HUES6 (cell line): ENCODE data around the gene RND1.
"Not testable (repeated sequence)": the region's sequence is repeated elsewhere in the genome, so short reads cannot be mapped to it uniquely, and the experiment has no call there.

Experiments used
- H3K27ac ChIP-seq: 2 replicates; pipeline ENCODE4 v1.7.0; 2013; ENCODE audit warnings: low read depth, mild to moderate bottlenecking, low read length, inconsistent platforms
- H3K27me3 ChIP-seq: 2 replicates; pipeline ENCODE4 v1.6.1; 2013; ENCODE audit warnings: low read length; ENCODE audit not compliant: control insufficient read depth, insufficient read depth
- H3K36me3 ChIP-seq: 2 replicates; pipeline ENCODE4 v1.6.1; 2013; ENCODE audit warnings: low read length; ENCODE audit not compliant: control insufficient read depth, insufficient read depth
- H3K4me1 ChIP-seq: 2 replicates; pipeline ENCODE4 v1.6.1; 2013; ENCODE audit warnings: low read length; ENCODE audit not compliant: control insufficient read depth, insufficient read depth
- H3K4me3 ChIP-seq: 2 replicates; pipeline ENCODE4 v1.5.1; 2013; ENCODE audit warnings: low read depth, low read length
- H3K9ac ChIP-seq: one replicate; pipeline ENCODE4 v1.6.1; 2013; ENCODE audit warnings: mild to moderate bottlenecking, low read length
- H3K9me3 ChIP-seq: 2 replicates; pipeline ENCODE4 v1.6.1; 2013; ENCODE audit warnings: low read depth, low read length; ENCODE audit not compliant: control insufficient read depth, insufficient read depth

RND1 gene

DNA sequence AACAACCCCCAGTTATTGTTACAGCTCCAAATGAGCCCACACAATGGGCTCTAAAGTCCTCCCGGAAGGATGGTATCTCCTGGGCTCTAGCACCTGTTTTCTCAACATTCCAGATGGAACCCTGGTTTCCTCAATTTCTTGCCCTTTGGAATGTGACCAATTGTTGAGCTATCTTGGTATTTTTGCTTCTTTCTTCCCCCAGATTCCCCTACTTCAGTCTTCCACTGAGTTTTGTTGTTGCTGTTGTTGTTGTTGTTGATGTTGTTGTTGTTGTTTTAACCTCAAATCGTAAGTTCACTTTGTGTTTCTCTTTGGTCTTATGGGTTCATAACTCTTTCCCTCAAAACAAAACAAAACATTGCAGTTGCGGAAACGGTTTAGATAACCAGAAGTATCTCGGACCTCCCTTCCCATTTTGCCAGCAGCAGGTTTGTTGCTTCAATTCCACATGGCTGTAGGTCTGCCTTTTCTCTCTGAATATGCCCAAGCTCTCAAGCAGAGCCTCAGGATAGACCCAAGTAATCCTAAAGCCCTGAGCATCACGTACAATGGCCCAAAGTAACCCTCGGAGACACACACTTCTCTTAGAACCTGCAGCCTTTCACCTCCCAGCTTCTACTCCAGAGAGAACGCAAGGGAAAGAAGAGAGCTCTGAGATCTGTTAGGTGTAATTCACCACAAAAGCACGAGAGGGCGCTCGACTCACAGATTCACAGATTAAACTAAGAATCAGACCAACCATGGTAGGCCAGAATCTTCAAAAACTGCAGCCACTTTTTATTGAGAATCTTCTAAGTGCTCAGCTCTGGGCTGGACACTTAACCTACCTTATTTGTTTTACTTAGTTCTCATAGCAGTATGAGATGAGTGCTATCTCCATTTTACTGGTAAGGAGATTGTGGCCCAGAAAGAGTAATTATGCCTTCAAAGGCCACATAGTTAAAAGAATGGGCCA lies 12.7 kb downstream of the RND1 start:
- Histone ChIP-seq H3K27ac (no peak overlapping the region; the same call in 1 of the 2 replicates), H3K27me3 (no peaks in the 10 kb centered on the region), H3K9ac (no peak overlapping the region), H3K4me1 (peaks cover 13% of the 10 kb centered on the region), H3K36me3 (peaks cover 14% of the 10 kb centered on the region), H3K4me3 (peak overlapping the region; percentile 94), H3K9me3 (no peaks in the 10 kb centered on the region)

DNA sequence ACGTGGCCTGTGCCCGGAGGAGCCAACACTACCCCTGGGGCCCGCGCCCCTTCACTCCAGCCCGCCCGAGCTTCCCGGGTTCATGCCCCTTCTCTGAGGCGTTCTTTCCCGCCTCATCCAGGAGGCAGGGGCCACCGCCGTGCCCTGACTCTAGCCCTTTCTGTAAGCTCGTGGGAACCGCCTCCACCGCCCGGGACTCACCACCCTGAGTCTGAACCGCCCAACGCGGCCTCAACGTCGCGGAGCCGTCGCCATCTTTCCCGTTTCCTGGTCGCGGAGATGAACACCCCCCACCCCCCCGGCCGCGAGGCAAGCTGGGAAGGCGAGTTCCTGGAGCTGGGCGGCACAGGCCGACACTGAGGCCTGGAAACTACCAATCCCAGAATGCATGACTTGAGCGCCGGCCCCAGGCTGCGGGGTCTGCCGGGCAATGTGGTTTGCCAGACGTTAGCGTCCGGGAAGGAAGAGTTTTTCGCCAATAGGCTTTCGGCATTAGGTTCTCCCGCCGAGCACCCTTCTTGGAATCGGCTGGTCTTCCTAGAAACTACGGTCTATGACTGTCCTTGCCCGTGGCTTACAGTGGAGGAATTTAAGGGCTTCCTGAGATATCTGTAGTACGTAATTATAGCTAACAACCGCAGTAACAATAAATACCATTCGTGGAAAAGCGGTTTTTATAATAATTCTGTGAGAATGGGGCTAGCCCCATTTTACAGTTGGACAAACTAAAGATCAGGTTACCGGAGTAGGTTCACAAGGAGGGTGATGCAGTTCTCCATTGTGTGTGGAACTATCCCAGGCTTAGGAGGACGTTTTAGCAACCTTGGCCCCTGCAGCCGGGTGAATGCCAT lies 13.6 kb downstream of the RND1 start, which contains the start of gene DDX23:
TSS of gene DDX23 (minus strand) at position 281 of the 851 bp plus-strand sequence. CDS start 6,381 bp downstream, outside the sequence.
- H3K36me3 ChIP-seq = peaks cover 6% of the 10 kb centered on the region; the same call in 1 of the 2 replicates
- peak within 1 kb of the TSS; percentile 81 for H3K27ac ChIP-seq
- no peaks in the 10 kb centered on the region for H3K27me3 ChIP-seq
- no peaks in the 10 kb centered on the region for H3K9me3 ChIP-seq
- peak within 1 kb of the TSS; percentile 94 for H3K4me3 ChIP-seq
- peak within 1 kb of the TSS; percentile 97 for H3K9ac ChIP-seq
- H3K4me1 ChIP-seq = peaks cover 13% of the 10 kb centered on the region

DNA sequence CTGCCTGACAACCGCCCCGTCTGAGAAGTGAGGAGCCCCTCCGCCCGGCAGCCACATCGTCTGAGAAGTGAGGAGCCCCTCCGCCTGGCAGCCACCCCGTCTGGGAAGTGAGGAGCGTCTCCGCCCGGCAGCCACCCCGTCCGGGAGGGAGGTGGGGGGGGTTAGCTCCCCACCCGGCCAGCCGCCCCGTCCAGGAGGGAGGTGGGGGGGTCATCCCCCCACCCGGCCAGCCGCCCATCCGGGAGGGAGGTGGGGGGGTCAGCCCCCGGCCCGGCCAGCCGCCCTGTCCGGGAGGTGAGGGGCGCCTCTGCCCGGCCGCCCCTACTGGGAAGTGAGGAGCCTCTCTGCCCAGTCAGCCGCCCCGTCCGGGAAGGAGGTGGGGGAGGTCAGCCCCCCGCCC lies 23.6 kb downstream of the RND1 start:
- not testable (repeated sequence) for H3K4me3 ChIP-seq, H3K27ac ChIP-seq, H3K9ac ChIP-seq, H3K27me3 ChIP-seq, H3K9me3 ChIP-seq, H3K4me1 ChIP-seq
- H3K36me3 ChIP-seq = peaks cover 73% of the 10 kb centered on the region

DNA sequence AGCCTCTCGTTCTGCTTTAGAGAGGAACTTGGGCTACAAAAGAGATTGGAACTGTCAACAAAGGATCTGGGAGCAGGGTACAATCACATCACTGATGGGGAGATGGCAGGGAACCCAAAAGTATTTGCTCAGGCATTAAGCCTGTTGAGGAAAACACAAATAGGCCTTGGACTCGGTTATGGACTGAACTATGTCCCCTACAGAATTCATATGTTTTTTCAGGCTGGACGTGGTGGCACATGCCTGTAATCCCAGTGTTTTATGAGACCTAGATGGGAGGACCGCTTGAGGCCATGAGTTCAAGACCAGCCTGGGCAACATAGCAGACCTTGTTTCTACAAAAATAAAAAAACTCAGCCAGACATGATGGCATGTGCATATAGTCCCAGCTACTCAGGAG lies 27.6 kb downstream of the RND1 start:
- Histone ChIP-seq H3K4me1 (no peaks in the 10 kb centered on the region), H3K27ac (no peak overlapping the region), H3K4me3 (no peak overlapping the region), H3K27me3 (no peaks in the 10 kb centered on the region), H3K9ac (no peak overlapping the region), H3K36me3 (peaks cover 79% of the 10 kb centered on the region), H3K9me3 (no peaks in the 10 kb centered on the region)

DNA sequence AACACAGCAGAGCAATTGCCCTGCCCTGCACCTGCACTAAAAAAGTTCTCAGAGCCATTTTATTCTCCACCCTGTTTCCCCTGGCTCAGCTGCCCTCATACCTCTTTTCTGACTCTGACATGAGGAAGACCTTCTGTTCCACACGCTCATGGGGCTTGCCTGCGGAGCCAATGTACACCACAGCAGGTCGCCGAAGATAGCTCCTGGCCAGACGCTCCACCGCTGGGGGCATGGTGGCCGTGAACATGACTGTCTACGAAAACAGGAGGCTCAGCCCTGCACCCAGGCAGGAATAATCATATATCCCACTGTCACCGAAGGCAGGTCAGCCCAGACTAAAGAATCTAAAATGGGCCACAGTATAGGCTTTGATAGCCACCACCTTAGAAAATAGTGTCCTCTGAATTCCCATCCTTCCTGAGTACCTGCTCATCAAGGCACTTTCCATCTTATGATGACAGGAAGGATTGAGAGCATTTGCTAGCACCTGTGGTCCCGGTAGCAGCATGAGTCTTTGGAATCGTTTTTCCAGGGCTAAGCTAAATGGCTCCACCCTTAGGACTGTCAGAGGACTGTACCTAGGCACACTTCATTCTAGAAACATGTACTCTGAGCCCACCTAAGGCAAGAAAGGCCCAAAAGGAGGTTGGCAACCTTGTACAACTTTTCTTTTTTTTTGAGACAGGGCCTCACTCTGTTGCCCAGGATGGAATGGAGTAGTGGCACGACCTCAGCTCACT lies 33.2 kb downstream of the RND1 start:
- H3K27ac ChIP-seq = no peak overlapping the region
- no peaks in the 10 kb centered on the region for H3K9me3 ChIP-seq
- H3K9ac ChIP-seq = no peak overlapping the region
- H3K27me3 ChIP-seq = no peaks in the 10 kb centered on the region
- H3K4me3 ChIP-seq = no peak overlapping the region
- peaks cover 97% of the 10 kb centered on the region for H3K36me3 ChIP-seq
- H3K4me1 ChIP-seq = no peaks in the 10 kb centered on the region

DNA sequence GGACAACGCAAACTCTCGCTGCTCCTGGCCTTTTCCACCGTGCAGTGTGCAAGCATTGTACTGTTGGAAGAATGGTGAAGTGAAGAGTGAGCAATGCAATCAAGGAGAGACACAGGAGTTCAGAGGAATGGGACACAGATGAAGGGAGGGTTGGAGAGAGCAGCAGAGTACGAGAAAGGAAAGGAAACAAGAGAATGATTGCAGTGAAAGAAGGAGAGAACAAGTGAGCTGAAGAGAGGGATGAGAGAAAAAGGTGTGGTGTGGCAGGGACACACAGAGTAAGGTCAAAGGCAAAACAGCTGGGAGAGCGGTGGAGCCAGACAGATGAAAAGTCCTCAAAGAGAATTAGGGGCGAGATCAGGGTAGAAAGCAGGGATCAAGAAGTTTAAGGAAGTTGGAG lies 34.4 kb downstream of the RND1 start:
- Histone ChIP-seq H3K4me1 (no peaks in the 10 kb centered on the region), H3K36me3 (peaks cover 89% of the 10 kb centered on the region), H3K9ac (no peak overlapping the region), H3K27me3 (no peaks in the 10 kb centered on the region), H3K9me3 (no peaks in the 10 kb centered on the region), H3K4me3 (no peak overlapping the region), H3K27ac (no peak overlapping the region)

DNA sequence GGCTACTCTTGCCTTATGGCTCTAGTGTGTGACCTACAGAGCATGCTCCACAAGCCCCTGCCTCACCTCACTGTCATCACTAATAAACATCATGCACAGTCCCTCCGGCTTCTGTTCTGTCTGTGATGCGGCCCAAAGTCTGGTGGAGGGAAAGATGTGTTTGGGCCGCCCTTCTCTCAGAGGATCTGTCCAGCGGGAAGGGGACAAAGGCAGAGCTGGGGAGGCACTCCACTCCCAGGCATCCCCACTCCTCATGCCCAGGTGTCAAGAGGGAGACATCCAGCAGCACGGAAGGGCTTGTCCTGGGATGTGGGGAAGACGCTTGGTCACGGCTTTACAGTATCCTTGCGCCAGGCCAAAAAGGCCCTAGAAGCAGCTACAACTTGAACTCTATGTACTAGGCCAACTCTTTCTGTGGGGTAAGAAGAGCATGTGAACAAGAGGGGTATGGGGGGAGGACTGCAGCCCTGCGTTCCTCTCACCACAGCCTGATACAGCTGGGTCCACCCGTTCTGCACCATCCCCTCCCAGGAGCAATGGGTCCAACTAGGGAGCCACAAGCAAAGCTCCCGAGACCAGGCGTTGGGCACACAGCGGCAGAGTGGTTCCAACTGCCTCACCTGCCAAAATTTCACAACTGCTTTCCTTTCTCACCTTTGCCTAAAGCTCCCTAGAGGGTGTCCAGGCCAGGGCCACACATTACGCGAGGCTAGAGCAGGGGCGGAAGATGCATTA lies 36.7 kb downstream of the RND1 start:
- no peak overlapping the region for H3K4me3 ChIP-seq
- no peak overlapping the region for H3K9ac ChIP-seq
- H3K27ac ChIP-seq = no peak overlapping the region
- H3K9me3 ChIP-seq = no peaks in the 10 kb centered on the region
- peaks cover 5% of the 10 kb centered on the region; the same call in 1 of the 2 replicates for H3K4me1 ChIP-seq
- peaks cover 78% of the 10 kb centered on the region for H3K36me3 ChIP-seq
- H3K27me3 ChIP-seq = no peaks in the 10 kb centered on the region

DNA sequence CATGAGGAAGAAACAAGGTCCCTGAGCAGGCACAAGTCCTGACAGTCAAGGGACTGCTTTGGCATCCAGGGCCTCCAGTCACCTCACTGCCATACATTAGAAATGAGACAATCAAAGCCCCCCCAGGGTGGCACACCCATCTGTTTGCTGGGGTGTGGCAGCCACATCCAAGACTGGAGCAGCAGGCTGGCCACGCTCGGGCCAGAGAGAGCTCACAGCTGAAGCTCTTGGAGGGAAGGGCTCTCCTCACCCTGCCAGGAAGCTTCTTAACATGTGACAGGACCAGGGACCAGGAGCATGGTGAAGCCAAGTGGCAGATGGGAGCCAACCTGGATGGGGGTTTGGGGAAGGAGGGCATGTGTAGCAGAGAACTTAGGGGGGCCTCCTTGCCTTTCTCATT lies 37.4 kb downstream of the RND1 start:
- Histone ChIP-seq H3K9ac (no peak overlapping the region), H3K36me3 (peaks cover 70% of the 10 kb centered on the region), H3K27ac (no peak overlapping the region), H3K27me3 (no peaks in the 10 kb centered on the region), H3K4me3 (no peak overlapping the region), H3K4me1 (peaks cover 8% of the 10 kb centered on the region; the same call in 1 of the 2 replicates), H3K9me3 (no peaks in the 10 kb centered on the region)

DNA sequence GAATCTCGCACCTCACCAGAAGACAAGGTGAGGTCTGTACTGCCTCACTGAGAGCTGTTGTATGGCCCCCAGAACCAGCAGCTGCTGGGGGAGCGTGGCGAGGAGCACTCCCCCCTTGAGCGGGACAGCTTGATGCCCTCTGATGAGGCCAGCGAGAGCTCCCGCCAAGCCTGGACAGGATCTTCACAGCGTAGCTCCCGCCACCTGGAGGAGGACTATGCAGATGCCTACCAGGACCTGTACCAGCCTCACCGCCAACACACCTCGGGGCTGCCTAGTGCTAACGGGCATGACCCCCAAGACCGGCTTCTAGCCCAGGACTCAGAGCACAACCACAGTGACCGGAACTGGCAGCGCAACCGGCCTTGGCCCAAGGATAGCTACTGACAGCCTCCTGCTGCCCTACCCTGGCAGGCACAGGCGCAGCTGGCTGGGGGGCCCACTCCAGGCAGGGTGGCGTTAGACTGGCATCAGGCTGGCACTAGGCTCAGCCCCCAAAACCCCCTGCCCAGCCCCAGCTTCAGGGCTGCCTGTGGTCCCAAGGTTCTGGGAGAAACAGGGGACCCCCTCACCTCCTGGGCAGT lies 38.1 kb downstream of the RND1 start:
- Histone ChIP-seq H3K9ac (no peak overlapping the region), H3K9me3 (no peaks in the 10 kb centered on the region), H3K4me3 (no peak overlapping the region), H3K36me3 (peaks cover 64% of the 10 kb centered on the region), H3K4me1 (peaks cover 8% of the 10 kb centered on the region; the same call in 1 of the 2 replicates), H3K27ac (no peak overlapping the region), H3K27me3 (no peaks in the 10 kb centered on the region; the same call in 1 of the 2 replicates)

DNA sequence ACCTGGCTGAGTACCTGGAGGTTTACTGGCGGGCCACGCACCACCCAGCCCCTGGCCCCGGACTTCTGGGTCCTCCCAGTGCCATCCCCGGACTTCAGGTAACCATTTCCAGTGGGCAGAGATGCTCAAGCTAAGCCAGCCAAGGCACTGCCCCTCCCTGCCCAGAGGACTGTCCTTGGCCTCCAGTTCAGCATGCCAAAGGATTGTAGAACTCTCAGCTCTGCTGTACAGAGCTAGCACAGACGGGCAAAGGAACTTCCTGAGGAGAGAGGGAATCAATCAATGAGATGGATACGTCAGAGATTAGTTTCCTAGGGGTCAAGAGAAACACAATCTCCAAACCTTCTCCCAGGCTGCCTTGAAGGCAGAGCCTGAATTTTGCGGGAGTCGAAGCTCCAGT lies 38.6 kb downstream of the RND1 start:
- H3K4me3 ChIP-seq = no peak overlapping the region
- no peaks in the 10 kb centered on the region; the same call in 1 of the 2 replicates for H3K27me3 ChIP-seq
- H3K4me1 ChIP-seq = peaks cover 8% of the 10 kb centered on the region; the same call in 1 of the 2 replicates
- no peak overlapping the region for H3K27ac ChIP-seq
- H3K9me3 ChIP-seq = no peaks in the 10 kb centered on the region
- peaks cover 58% of the 10 kb centered on the region for H3K36me3 ChIP-seq
- no peak overlapping the region for H3K9ac ChIP-seq
